A673 (cell line): Measurements from ENCODE around the gene ARHGEF1. TPM values are rescaled to one million over a fixed set of nuclear protein-coding genes. Genes with fewer than 3 reads are reported as not detected.

Experiments used
- BruUV-seq: library from RNA; stranded (reverse); fragments of 400-500 nt; replicated peaks from 2 replicates; lab custom pipeline; 2021; lab: Mats Ljungman, UMichigan
- CTCF ChIA-PET: fragments of 300-600 bp; sonication (Branson Sonifier 250); formaldehyde crosslinking; loops from one replicate; lab custom pipeline; 2022; ENCODE audit warnings: antibody characterized with exemption; lab: Charles Lee
- POLR2A ChIA-PET: fragments of 300-600 bp; sonication (Branson Sonifier 250); formaldehyde crosslinking; loops from one replicate; lab custom pipeline; 2022; ENCODE audit warnings: antibody characterized with exemption; ENCODE audit not compliant: low non-redundant PET; lab: Charles Lee
- DNase-seq: peaks from one replicate; pipeline ENCODE4 v3.0.0-alpha.2; 2015; ENCODE audit warnings: low spot score
- H3K27ac ChIP-seq: fragments of 200-600 bp; sonication (generic); 2 replicates; pipeline ENCODE4 v1.5.1; 2016; ENCODE audit warnings: mixed run types, low read depth, mild to moderate bottlenecking, mixed read lengths, antibody characterized with exemption, low read length; ENCODE audit not compliant: poor library complexity, severe bottlenecking
- H3K27me3 ChIP-seq: fragments of 200-600 bp; sonication (generic); replicated peaks from 2 replicates; pipeline ENCODE4 v1.6.1; 2017; ENCODE audit warnings: mixed run types, low read depth, mild to moderate bottlenecking, mixed read lengths, antibody characterized with exemption, low read length; ENCODE audit not compliant: insufficient read depth, poor library complexity
- H3K36me3 ChIP-seq: fragments of 200-600 bp; sonication (generic); 2 replicates; pipeline ENCODE4 v1.6.1; 2016; ENCODE audit warnings: mixed run types, mild to moderate bottlenecking, mixed read lengths, antibody characterized with exemption, low read length; ENCODE audit not compliant: insufficient read depth, poor library complexity, severe bottlenecking
- H3K4me1 ChIP-seq: fragments of 200-600 bp; sonication (generic); 2 replicates; pipeline ENCODE4 v1.6.1; 2017; ENCODE audit warnings: mixed run types, mild to moderate bottlenecking, mixed read lengths, antibody characterized with exemption, low read length; ENCODE audit not compliant: insufficient read depth, poor library complexity, severe bottlenecking
- H3K4me3 ChIP-seq: fragments of 200-600 bp; sonication (generic); 2 replicates; pipeline ENCODE4 v1.5.1; 2016; ENCODE audit warnings: low read depth, mixed run types, mild to moderate bottlenecking, mixed read lengths, low read length; ENCODE audit not compliant: poor library complexity, severe bottlenecking
- H3K9me3 ChIP-seq: fragments of 200-600 bp; sonication (generic); 2 replicates; pipeline ENCODE4 v1.6.1; 2016; ENCODE audit warnings: mixed run types, low read depth, mild to moderate bottlenecking, mixed read lengths, antibody characterized with exemption, low read length; ENCODE audit not compliant: poor library complexity, severe bottlenecking
- EZH2 ChIP-seq: fragments of 200-600 bp; sonication (generic); IDR thresholded peaks from 2 replicates; pipeline ENCODE4 v1.6.1; 2017; ENCODE audit warnings: borderline replicate concordance, low read depth, mild to moderate bottlenecking, mixed read lengths, antibody characterized with exemption, low read length; ENCODE audit not compliant: poor library complexity, severe bottlenecking
- intact Hi-C: fragments of 100-400 bp; cut with micrococcal nuclease; formaldehyde crosslinking; loops from one replicate; pipeline ENCODE4 v1.10.0; 2022; ENCODE audit not compliant: unreplicated experiment
- total RNA-seq: library from RNA; stranded (reverse); gene quantifications from 2 replicates; pipeline ENCODE4 v1.2.3, GENCODE V29; 2021
- TF ChIP-seq, protein P1 (sequence below): fragments of 300-800, 200-600 bp; sonication (generic); conservative IDR thresholded peaks from 2 replicates; pipeline ENCODE4 v1.5.1; 2017; ENCODE audit warnings: low read depth, mild to moderate bottlenecking, antibody characterized with exemption, low read length, moderate library complexity, mixed read lengths

Gene ARHGEF1
- total RNA-seq, 1 experiment from 2014 or later: 164 TPM

DNA sequence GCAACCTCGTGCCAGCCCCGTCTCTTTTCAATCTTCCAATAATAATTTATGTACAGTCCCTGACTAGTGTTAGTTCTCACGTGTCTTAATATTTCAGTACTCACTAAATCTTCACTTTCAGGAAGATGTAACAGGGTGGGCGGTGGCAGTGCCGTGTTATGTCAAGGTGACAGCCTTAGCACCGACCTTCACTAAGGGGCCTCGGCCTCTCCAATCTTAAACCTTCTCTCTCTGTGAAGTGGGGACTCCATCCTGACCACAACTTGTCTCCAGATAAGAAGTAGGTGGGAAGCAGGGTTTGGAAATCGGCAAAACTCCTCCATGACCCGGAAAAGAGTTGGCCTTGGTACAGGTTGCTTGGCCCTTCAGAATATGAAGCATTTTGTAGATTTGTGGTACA is 21.1 kb upstream of the ARHGEF1 start:
- Histone ChIP-seq H3K27ac (peak overlapping the region; percentile 97), H3K4me1 (peaks cover 51% of the 10 kb centered on the region), H3K36me3 (peaks cover 61% of the 10 kb centered on the region), H3K27me3 (no peaks in the 10 kb centered on the region), H3K9me3 (no peaks in the 10 kb centered on the region), H3K4me3 (peak overlapping the region; percentile 87)
- DNase-seq: no peak
- ChIA-PET POLR2A (no interaction called here), CTCF (no interaction called here)
- intact Hi-C loops: no loop called here
- TF ChIP-seq, protein P1, sequence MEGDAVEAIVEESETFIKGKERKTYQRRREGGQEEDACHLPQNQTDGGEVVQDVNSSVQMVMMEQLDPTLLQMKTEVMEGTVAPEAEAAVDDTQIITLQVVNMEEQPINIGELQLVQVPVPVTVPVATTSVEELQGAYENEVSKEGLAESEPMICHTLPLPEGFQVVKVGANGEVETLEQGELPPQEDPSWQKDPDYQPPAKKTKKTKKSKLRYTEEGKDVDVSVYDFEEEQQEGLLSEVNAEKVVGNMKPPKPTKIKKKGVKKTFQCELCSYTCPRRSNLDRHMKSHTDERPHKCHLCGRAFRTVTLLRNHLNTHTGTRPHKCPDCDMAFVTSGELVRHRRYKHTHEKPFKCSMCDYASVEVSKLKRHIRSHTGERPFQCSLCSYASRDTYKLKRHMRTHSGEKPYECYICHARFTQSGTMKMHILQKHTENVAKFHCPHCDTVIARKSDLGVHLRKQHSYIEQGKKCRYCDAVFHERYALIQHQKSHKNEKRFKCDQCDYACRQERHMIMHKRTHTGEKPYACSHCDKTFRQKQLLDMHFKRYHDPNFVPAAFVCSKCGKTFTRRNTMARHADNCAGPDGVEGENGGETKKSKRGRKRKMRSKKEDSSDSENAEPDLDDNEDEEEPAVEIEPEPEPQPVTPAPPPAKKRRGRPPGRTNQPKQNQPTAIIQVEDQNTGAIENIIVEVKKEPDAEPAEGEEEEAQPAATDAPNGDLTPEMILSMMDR: no peak
- no peak for TF ChIP-seq EZH2
- BruUV-seq: no TSS peak

DNA sequence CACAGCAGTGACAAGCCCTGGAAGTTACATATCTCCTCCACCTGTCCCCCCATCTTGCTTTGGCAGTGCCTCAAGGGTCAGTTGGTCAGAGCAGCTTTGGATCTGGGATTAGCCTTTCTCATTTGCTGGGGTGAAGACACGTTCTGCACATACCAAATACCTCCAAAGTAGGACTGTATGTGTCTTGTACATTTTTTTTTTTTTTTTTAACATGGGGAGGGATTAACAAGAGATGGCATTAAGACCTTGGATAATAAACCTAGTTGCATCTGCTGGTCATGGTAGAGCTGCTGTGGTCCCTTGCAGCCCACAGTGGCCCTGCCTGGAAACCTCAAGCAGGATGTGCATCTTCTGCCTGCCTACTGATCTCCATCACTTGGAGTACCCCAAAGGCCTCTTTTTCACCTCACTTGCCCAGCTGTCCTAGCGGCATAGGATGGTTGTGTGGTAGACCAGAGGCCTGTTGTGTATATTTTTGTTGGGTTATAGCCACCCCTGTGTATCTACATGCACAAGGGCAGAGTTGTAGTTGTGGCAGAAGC is 20.5 kb upstream of the ARHGEF1 start:
- no TSS peak for BruUV-seq
- intact Hi-C loops: no loop called here
- ChIA-PET POLR2A (interaction anchor here (0.6 kb wide), 1 partner anchor 436 kb away, joined by 4 read pairs; no protein-coding TSS in a partner anchor), CTCF (no interaction called here)
- Histone ChIP-seq H3K9me3 (no peaks in the 10 kb centered on the region), H3K27me3 (no peaks in the 10 kb centered on the region), H3K4me3 (peak overlapping the region; percentile 87), H3K4me1 (peaks cover 54% of the 10 kb centered on the region), H3K27ac (peak overlapping the region; percentile 97), H3K36me3 (peaks cover 67% of the 10 kb centered on the region)
- DNase-seq: no peak
- no peak for TF ChIP-seq EZH2
- TF ChIP-seq, protein P1: no peak

DNA sequence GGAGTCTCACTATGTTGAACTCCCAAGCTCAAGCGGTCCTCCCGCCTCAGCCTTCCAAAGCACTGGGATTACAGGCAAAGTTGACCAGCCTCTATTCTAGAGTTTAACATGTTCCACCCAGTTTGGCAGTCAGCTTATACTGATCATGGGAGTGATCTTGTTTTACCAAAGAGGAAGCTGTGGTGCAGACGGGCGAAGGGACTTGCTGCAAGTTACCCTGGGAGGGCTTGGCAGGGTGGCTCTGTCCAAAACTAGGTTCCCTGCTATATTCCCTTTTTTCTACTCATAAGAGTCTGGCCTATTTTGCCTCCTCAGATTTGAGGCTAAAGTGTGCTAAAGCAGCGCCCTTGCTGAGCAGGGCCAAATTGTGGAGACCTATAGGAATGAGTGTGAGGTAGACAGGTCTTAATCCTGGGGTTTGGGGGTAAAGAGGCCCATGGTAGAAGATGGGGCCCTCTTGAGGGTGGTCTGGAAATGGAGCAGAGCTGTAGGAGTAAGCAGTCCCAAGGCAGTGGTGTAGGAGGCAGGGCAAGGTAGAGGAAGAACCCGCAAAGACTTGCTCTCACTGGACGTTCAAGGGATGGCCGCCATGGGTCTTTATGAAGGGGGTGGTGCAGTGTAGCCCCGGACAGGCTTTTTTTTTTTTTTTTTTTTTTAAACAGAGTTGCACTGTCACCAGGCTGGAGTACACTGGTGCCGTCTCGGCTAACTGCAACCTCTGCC is 19.6 kb upstream of the ARHGEF1 start:
- POLR2A ChIA-PET: interaction anchor here (0.7 kb wide), 1 partner anchor 160 kb away, joined by 3 read pairs; no protein-coding TSS in a partner anchor
- Histone ChIP-seq H3K9me3 (no peaks in the 10 kb centered on the region), H3K4me1 (peaks cover 62% of the 10 kb centered on the region), H3K27ac (peak overlapping the region; percentile 97), H3K27me3 (no peaks in the 10 kb centered on the region), H3K4me3 (peak overlapping the region; percentile 87), H3K36me3 (peaks cover 76% of the 10 kb centered on the region)
- CTCF ChIA-PET: no interaction called here
- no peak for DNase-seq
- TF ChIP-seq EZH2: no peak
- TF ChIP-seq, protein P1: no peak
- no TSS peak for BruUV-seq
- intact Hi-C loops: no loop called here
